ENCODE results near the gene MYO1G. TPM values are rescaled to one million over a fixed set of nuclear protein-coding genes. Genes with fewer than 3 reads are reported as not detected.

MYO1G gene
- total RNA-seq, 4 donors from 2014 or later, result 1.3 to 5.0 (median 2.6) TPM

- H3K4me1 ChIP-seq, result peaks cover 11 to 19% (median 11%) of the 10 kb centered on the region in 3 donors
- 66 to 73% methylated on average over 3 to 7 of the region's 7 CpGs for WGBS, 2 donors
- no peak for TF ChIP-seq POLR2A (IDR thresholded peaks at IDR 0.05)
- no peaks in the 10 kb centered on the region for H3K36me3 ChIP-seq
- no peaks in the 10 kb centered on the region for H3K9me3 ChIP-seq
- no peak overlapping the region for H3K4me3 ChIP-seq
- no peak overlapping the region for H3K27ac ChIP-seq
- intact Hi-C loops (cut with DNase I), result loop anchor here (10.0 kb wide), 1 partner anchor 170 kb away; no protein-coding TSS in a partner anchor
- H3K27me3 ChIP-seq, result peaks cover 0 to 43% (median 0%) of the 10 kb centered on the region in 4 donors
- no peak for DNase-seq
Observed at GRCh38 chr7:44964384-44964830, 14.4 kb downstream of the MYO1G start.

DNA sequence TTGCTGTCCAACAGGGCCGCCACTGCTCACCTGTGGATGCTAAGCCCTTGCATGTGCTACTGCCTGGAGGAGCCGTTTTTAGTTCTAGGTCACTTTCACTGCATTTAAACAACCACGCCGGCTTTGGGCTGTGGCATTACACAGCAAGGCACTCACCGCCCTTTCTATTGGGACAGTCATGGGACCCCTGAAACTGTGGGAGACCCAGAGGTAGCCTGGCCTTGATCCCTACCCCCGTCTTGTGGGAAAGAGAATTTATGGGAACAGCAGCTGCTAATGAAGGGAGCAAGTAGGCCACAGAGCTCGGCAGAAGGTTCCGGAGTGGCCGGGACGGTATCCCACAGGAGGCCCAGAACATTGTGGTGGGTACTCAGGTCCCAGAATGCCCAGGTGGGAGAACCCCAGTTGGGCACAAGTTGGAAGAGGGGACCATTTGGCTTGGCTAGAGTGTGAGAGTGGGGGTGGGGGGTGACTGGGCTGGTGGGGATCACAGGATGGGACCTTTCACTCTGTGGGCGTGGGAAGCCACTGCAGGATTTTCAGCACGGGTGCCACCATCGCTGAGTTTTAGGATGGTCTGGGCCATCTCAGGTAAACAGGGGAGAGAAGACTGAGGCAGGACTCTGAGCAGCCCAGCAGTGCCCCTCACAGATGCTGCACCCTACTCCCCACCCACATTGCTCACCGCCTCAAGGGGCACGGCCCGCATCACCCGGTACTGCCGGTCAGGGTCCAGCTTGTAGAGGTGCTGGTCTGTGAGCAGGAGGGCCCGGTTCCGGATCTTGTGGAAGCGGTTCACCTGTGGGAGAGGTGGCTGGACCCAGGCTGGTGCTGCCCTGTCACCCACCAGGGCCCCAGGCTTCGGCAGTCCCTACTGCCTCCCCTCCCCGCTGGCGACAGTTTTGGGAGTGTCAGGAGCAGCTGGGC, 15.2 kb downstream of the MYO1G start:
- H3K4me1 ChIP-seq, result peaks cover 11 to 19% (median 11%) of the 10 kb centered on the region in 3 donors
- TF ChIP-seq, protein P1, sequence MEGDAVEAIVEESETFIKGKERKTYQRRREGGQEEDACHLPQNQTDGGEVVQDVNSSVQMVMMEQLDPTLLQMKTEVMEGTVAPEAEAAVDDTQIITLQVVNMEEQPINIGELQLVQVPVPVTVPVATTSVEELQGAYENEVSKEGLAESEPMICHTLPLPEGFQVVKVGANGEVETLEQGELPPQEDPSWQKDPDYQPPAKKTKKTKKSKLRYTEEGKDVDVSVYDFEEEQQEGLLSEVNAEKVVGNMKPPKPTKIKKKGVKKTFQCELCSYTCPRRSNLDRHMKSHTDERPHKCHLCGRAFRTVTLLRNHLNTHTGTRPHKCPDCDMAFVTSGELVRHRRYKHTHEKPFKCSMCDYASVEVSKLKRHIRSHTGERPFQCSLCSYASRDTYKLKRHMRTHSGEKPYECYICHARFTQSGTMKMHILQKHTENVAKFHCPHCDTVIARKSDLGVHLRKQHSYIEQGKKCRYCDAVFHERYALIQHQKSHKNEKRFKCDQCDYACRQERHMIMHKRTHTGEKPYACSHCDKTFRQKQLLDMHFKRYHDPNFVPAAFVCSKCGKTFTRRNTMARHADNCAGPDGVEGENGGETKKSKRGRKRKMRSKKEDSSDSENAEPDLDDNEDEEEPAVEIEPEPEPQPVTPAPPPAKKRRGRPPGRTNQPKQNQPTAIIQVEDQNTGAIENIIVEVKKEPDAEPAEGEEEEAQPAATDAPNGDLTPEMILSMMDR (IDR thresholded peaks at IDR 0.05), result no peak
- no peak for TF ChIP-seq POLR2A (IDR thresholded peaks at IDR 0.05)
- peaks cover 0 to 43% (median 0%) of the 10 kb centered on the region in 4 donors for H3K27me3 ChIP-seq
- H3K27ac ChIP-seq, result no peak overlapping the region
- H3K4me3 ChIP-seq, result peak overlapping the region in 2 of 4 donors; percentile 41 to 64
- DNase-seq, result no peak
- 79 to 87% methylated on average over 6 to 8 of the region's 24 CpGs for WGBS, 2 donors
- intact Hi-C loops (cut with DNase I), result loop anchor here (10.0 kb wide), 1 partner anchor 171 kb away; no protein-coding TSS in a partner anchor
- no peaks in the 10 kb centered on the region for H3K9me3 ChIP-seq
- H3K36me3 ChIP-seq, result no peaks in the 10 kb centered on the region

DNA sequence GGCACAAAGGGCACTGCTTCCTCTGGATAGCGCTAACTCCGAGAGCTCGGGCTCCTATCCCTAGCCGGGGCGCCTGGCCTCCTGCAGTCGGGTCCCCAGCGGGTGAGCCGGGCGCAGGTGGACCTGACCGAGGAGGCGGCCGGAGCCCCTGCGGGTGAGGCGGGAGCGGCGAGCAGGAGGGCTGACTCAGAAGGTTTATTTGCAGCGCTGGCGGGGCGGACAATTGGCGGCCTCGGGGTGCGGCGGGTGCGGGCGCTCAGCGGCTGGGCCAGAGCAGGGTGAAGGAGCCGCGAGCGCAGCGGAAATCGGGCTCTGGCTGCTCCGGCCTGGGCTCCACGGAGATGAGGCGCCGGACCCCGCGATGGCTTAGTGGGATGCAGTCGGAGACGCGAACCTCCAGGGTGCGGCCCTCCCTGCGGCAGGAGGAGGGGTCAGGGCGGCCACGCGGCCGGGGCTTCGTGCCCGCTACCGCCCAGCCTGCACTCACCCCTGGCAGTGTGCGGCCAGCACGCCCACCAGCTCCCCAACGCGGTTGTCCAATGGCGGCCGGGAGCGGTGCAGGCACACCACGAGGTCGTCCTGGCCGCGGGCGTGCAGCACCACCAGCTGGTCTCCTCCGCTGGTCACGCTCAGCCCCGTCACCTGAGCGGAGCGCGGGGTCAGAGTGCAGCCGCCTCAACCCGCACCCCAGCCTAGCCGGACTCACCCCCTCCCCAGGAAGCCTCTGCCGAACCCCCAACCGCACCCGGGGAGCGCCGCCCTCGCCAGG, 16.1 kb downstream of the MYO1G start:
- Histone ChIP-seq H3K36me3 (no peaks in the 10 kb centered on the region), H3K4me1 (peaks cover 11 to 19% (median 11%) of the 10 kb centered on the region in 3 donors), H3K9me3 (no peaks in the 10 kb centered on the region), H3K27me3 (peaks cover 0 to 43% (median 0%) of the 10 kb centered on the region in 4 donors), H3K27ac (no peak overlapping the region), H3K4me3 (peak overlapping the region; percentile 18 to 64 (median 44))
- WGBS, 2 donors, result 4 to 55% methylated on average over 5 to 10 of the region's 76 CpGs
- no peak for DNase-seq
- intact Hi-C loops (cut with DNase I), result loop anchor here (10.0 kb wide), 1 partner anchor 172 kb away; no protein-coding TSS in a partner anchor
- TF ChIP-seq POLR2A (IDR thresholded peaks at IDR 0.05), result no peak
- TF ChIP-seq, protein P1 (IDR thresholded peaks at IDR 0.05), result no peak

GRCh38 chr7:44961844-44962482, 16.9 kb downstream of the MYO1G start:
- H3K4me3 ChIP-seq, result peak overlapping the region; percentile 18 to 64 (median 44)
- peaks cover 0 to 43% (median 0%) of the 10 kb centered on the region in 4 donors for H3K27me3 ChIP-seq
- no peak overlapping the region for H3K27ac ChIP-seq
- H3K36me3 ChIP-seq, result no peaks in the 10 kb centered on the region
- TF ChIP-seq, protein P1 (IDR thresholded peaks at IDR 0.05), result no peak
- no peak for TF ChIP-seq POLR2A (IDR thresholded peaks at IDR 0.05)
- H3K4me1 ChIP-seq, result peaks cover 11 to 19% (median 11%) of the 10 kb centered on the region in 3 donors
- intact Hi-C loops (cut with DNase I), result loop anchor here (10.0 kb wide), 1 partner anchor 173 kb away; no protein-coding TSS in a partner anchor
- 68 to 100% methylated on average over 2 to 9 of the region's 16 CpGs for WGBS, 2 donors
- no peaks in the 10 kb centered on the region for H3K9me3 ChIP-seq
- no peak for DNase-seq

- Histone ChIP-seq H3K27ac (no peak overlapping the region), H3K4me1 (peaks cover 11 to 19% (median 11%) of the 10 kb centered on the region in 3 donors), H3K27me3 (peaks cover 0 to 43% (median 0%) of the 10 kb centered on the region in 4 donors), H3K4me3 (no peak overlapping the region), H3K9me3 (no peaks in the 10 kb centered on the region), H3K36me3 (no peaks in the 10 kb centered on the region)
- WGBS, 2 donors, result 80 to 89% methylated on average over 1 to 3 of the region's 4 CpGs
- TF ChIP-seq, protein P1 (IDR thresholded peaks at IDR 0.05), result no peak
- TF ChIP-seq POLR2A (IDR thresholded peaks at IDR 0.05), result no peak
- no peak for DNase-seq
- intact Hi-C loops (cut with DNase I), result loop anchor here (10.0 kb wide), 1 partner anchor 175 kb away; no protein-coding TSS in a partner anchor
Observed at GRCh38 chr7:44960011-44960580, 18.7 kb downstream of the MYO1G start.

All from esophagus squamous epithelium (tissue), 5 donors.